H1 (cell line): ENCODE data around the gene NPIPA8. TPM values are rescaled to one million over a fixed set of nuclear protein-coding genes. Genes with fewer than 3 reads are reported as not detected.
"Not testable (repeated sequence)": the region's sequence is repeated elsewhere in the genome, so short reads cannot be mapped to it uniquely, and the experiment has no call there.

Experiments used
- CTCF ChIA-PET: fragments of 300-600 bp; sonication (Branson Sonifier 250); formaldehyde crosslinking; loops from one replicate; lab custom pipeline; 2021; ENCODE audit not compliant: partially characterized antibody; lab: Charles Lee
- POLR2A ChIA-PET: fragments of 300-600 bp; sonication (Branson Sonifier 250); formaldehyde crosslinking; loops from one replicate; lab custom pipeline; 2021; ENCODE audit warnings: inconsistent platforms; ENCODE audit not compliant: partially characterized antibody; lab: Charles Lee
- DNase-seq, 2 experiments: peaks; one replicate each; pipeline versions ENCODE4 v3.0.0 to v3.0.0-alpha.2; 2010 to 2022; ENCODE audit warnings: low spot score in 2 of 2, low read depth in 1 of 2, mixed read lengths in 1 of 2
- FAIRE-seq: peaks from 2 replicates; lab custom pipeline; 2011; peaks lifted over from hg19 to GRCh38; lab: Jason Lieb, UNC
- H2AFZ ChIP-seq: 2 replicates; pipeline ENCODE4 v1.8.1; 2012; ENCODE audit warnings: low read length, inconsistent platforms
- H2AK5ac ChIP-seq: 2 replicates; pipeline ENCODE4 v1.6.1; 2013; ENCODE audit warnings: low read depth, low read length
- H2BK120ac ChIP-seq: replicated peaks from 2 replicates; pipeline ENCODE3; 2013; ENCODE audit warnings: low read depth, low read length, inconsistent platforms
- H2BK12ac ChIP-seq: 2 replicates; pipeline ENCODE4 v1.6.1; 2013; ENCODE audit warnings: low read depth, low read length
- H2BK15ac ChIP-seq: 2 replicates; pipeline ENCODE4 v1.6.1; 2013; ENCODE audit warnings: low read length
- H2BK20ac ChIP-seq: 2 replicates; pipeline ENCODE4 v1.6.1; 2013; ENCODE audit warnings: low read length
- H2BK5ac ChIP-seq: 2 replicates; pipeline ENCODE4 v1.6.1; 2013; ENCODE audit warnings: low read depth, low read length
- H3K14ac ChIP-seq: 2 replicates; pipeline ENCODE4 v1.6.1; 2013; ENCODE audit warnings: inconsistent platforms; ENCODE audit not compliant: insufficient read length
- H3K18ac ChIP-seq: 2 replicates; pipeline ENCODE4 v1.6.1; 2013; ENCODE audit warnings: low read length; ENCODE audit errors: extremely low read depth
- H3K23ac ChIP-seq: 2 replicates; pipeline ENCODE4 v1.6.1; 2013; ENCODE audit warnings: inconsistent platforms; ENCODE audit not compliant: insufficient read length
- H3K23me2 ChIP-seq: 2 replicates; pipeline ENCODE4 v1.6.1; 2013; ENCODE audit warnings: low read depth, low read length
- H3K27ac ChIP-seq: 2 replicates; pipeline ENCODE4 v1.6.1; 2011; ENCODE audit warnings: low read depth, low read length, inconsistent platforms
- H3K27me3 ChIP-seq, 4 experiments: replicated peaks in 1 of 4; 1 replicate in 1 of 4; 2 replicates in 3 of 4; pipeline versions ENCODE4 v1.6.1 to v1.8.1; 2011 to 2013; ENCODE audit warnings: low read length in 3 of 4, mild to moderate bottlenecking in 3 of 4, inconsistent platforms in 2 of 4, mixed read lengths in 2 of 4, moderate library complexity in 1 of 4; ENCODE audit not compliant: control insufficient read depth in 3 of 4, insufficient read depth in 3 of 4; ENCODE audit errors: extremely low read depth in 1 of 4
- H3K36me3 ChIP-seq, 4 experiments: 2 replicates each; pipeline versions ENCODE4 v1.6.1 to v1.8.1; 2011 to 2013; ENCODE audit warnings: mild to moderate bottlenecking in 4 of 4, low read length in 3 of 4, moderate library complexity in 2 of 4, control low read depth in 1 of 4, inconsistent platforms in 1 of 4; ENCODE audit not compliant: insufficient read depth in 4 of 4, control insufficient read depth in 2 of 4
- H3K4ac ChIP-seq: replicated peaks from 2 replicates; pipeline ENCODE3; 2013; ENCODE audit warnings: low read length, low read depth, mixed read lengths, inconsistent platforms; ENCODE audit not compliant: insufficient read length
- H3K4me1 ChIP-seq, 4 experiments: replicated peaks in 1 of 4; 1 replicate in 1 of 4; 2 replicates in 3 of 4; pipeline versions ENCODE4 v1.6.1 to v1.8.1; 2011 to 2013; ENCODE audit warnings: low read length in 3 of 4, inconsistent platforms in 2 of 4, mixed read lengths in 1 of 4; ENCODE audit not compliant: insufficient read depth in 4 of 4, control insufficient read depth in 3 of 4
- H3K4me2 ChIP-seq, 2 experiments: 2 replicates each; pipeline versions ENCODE4 v1.6.1 to v1.8.1; 2011 to 2013; ENCODE audit warnings: low read depth in 2 of 2, low read length in 2 of 2, control low read depth in 1 of 2, inconsistent platforms in 1 of 2, mild to moderate bottlenecking in 1 of 2; ENCODE audit not compliant: insufficient read depth in 1 of 2
- H3K4me3 ChIP-seq, 4 experiments: fragments of 200-600, 300-600 bp in 1 of 4; sonication (generic), shearing (Covaris generic), sonication (Bioruptor Twin) in 1 of 4; 2 replicates each; pipeline versions ENCODE4 v1.5.1 to v1.8.1; 2011 to 2016; ENCODE audit warnings: low read length in 4 of 4, low read depth in 3 of 4, control low read depth in 2 of 4, inconsistent platforms in 2 of 4, mild to moderate bottlenecking in 2 of 4, mixed read lengths in 1 of 4, moderate library complexity in 1 of 4; ENCODE audit not compliant: insufficient read depth in 2 of 4; ENCODE audit errors: extremely low read depth in 1 of 4
- H3K56ac ChIP-seq: replicated peaks from 2 replicates; pipeline ENCODE3; 2013; ENCODE audit warnings: low read depth, mild to moderate bottlenecking, mixed read lengths, low read length, inconsistent platforms; ENCODE audit not compliant: insufficient read length
- H3K79me1 ChIP-seq: 2 replicates; pipeline ENCODE4 v1.6.1; 2013; ENCODE audit warnings: low read depth, low read length, control low read depth
- H3K79me2 ChIP-seq, 2 experiments: 2 replicates each; pipeline versions ENCODE4 v1.6.1 to v1.8.1; 2012 to 2013; ENCODE audit warnings: low read length in 2 of 2, mild to moderate bottlenecking in 2 of 2, inconsistent platforms in 1 of 2; ENCODE audit not compliant: insufficient read depth in 2 of 2, control insufficient read depth in 1 of 2
- H3K9ac ChIP-seq, 4 experiments: replicated peaks in 1 of 4; 1 replicate in 1 of 4; 2 replicates in 3 of 4; pipeline versions ENCODE4 v1.6.1 to v1.8.1; 2011 to 2013; ENCODE audit warnings: low read depth in 3 of 4, low read length in 3 of 4, control low read depth in 2 of 4, mild to moderate bottlenecking in 2 of 4, moderate library complexity in 2 of 4, inconsistent platforms in 1 of 4; ENCODE audit errors: extremely low read depth in 1 of 4
- H3K9me3 ChIP-seq, 2 experiments: 2 replicates each; pipeline versions ENCODE4 v1.6.1 to v1.8.1; 2012 to 2013; ENCODE audit warnings: mild to moderate bottlenecking in 2 of 2, moderate library complexity in 2 of 2, control low read depth in 1 of 2, inconsistent platforms in 1 of 2, low read depth in 1 of 2, low read length in 1 of 2, mixed read lengths in 1 of 2; ENCODE audit not compliant: insufficient read depth in 2 of 2
- H4K20me1 ChIP-seq, 2 experiments: replicated peaks in 1 of 2; 2 replicates each; pipeline versions ENCODE3 to v1.8.1; 2011 to 2013; ENCODE audit warnings: inconsistent platforms in 2 of 2, low read length in 2 of 2, mild to moderate bottlenecking in 1 of 2; ENCODE audit not compliant: insufficient read depth in 2 of 2, control insufficient read depth in 1 of 2
- H4K5ac ChIP-seq: 2 replicates; pipeline ENCODE4 v1.6.1; 2013; ENCODE audit warnings: low read length, low read depth, mixed read lengths, inconsistent platforms; ENCODE audit not compliant: insufficient read length
- H4K8ac ChIP-seq: 2 replicates; pipeline ENCODE4 v1.8.0; 2013; ENCODE audit warnings: mild to moderate bottlenecking, moderate library complexity, low read length, inconsistent platforms; ENCODE audit not compliant: insufficient read depth; ENCODE audit errors: extremely low read depth
- H4K91ac ChIP-seq: replicated peaks from 2 replicates; pipeline ENCODE3; 2013; ENCODE audit warnings: low read length, mixed read lengths, inconsistent platforms; ENCODE audit not compliant: insufficient read length
- WGBS, 2 experiments: shearing (Covaris generic) in 1 of 2; methylation state at CpG; one replicate each; pipeline versions ENCODE4 v1.1.6 to v1.1.7; 2013 to 2015; ENCODE audit warnings: low lambda C conversion rate in 2 of 2, mixed read lengths in 2 of 2, inconsistent platforms in 1 of 2, low coverage in 1 of 2, missing lambda C conversion rate in 1 of 2; ENCODE audit not compliant: insufficient replicate concordance in 2 of 2, insufficient coverage in 1 of 2, insufficient read length in 1 of 2; ENCODE audit errors: extremely low coverage in 1 of 2, missing lambda C conversion rate in 1 of 2; 5-methylcytosine and 5-hydroxymethylcytosine counted together
- polyA plus RNA-seq, 7 experiments: library from polyadenylated mRNA; depleted of rRNA in 3 of 7; stranded (reverse) in 5 of 7; unstranded in 2 of 7; fragments of >200 nt in 5 of 7; fragments of 200-250 nt in 2 of 7; gene quantifications; 1 replicate in 5 of 7; 2 replicates in 1 of 7; 4 replicates in 1 of 7; pipeline versions ENCODE4 v1.2.1 to v1.2.3, GENCODE V29; 2011 to 2013; ENCODE audit warnings: missing spikeins in 2 of 7, mixed read lengths in 2 of 7
- total RNA-seq: library from RNA; stranded (reverse); fragmentation: NEBNext Ultra II Directional; extraction: Animal tissue kit (Norgen Biotek cat#: 25700); gene quantifications from 2 replicates; pipeline ENCODE4 v1.2.1, GENCODE V29; 2021

The NPIPA8 gene
- total and polyA plus RNA-seq, 2 of the 8 experiments (the other 6 are each of a cell fraction or from before 2014, with no cell fraction given): 1.1 to 13.8 TPM

- H3K79me1 ChIP-seq, CTCF ChIA-PET, H3K14ac ChIP-seq, H4K5ac ChIP-seq, H2BK5ac ChIP-seq, H4K20me1 ChIP-seq, H3K9me3 ChIP-seq, H3K4me3 ChIP-seq, H3K79me2 ChIP-seq, H3K23me2 ChIP-seq, FAIRE-seq, POLR2A ChIA-PET, H3K4me1 ChIP-seq, H3K27me3 ChIP-seq, H3K27ac ChIP-seq, H4K91ac ChIP-seq, H3K23ac ChIP-seq, H3K56ac ChIP-seq, H3K18ac ChIP-seq, H3K4me2 ChIP-seq, H3K9ac ChIP-seq, H2AFZ ChIP-seq, H2BK120ac ChIP-seq, H3K4ac ChIP-seq, DNase-seq, H2BK12ac ChIP-seq, H3K36me3 ChIP-seq, H2BK20ac ChIP-seq, H2BK15ac ChIP-seq, H4K8ac ChIP-seq, H2AK5ac ChIP-seq: not testable (repeated sequence)
- whole genome bisulfite sequencing, 2 experiments: no CpG with 5 or more reads among the region's 31 CpGs
Measured at GRCh38 chr16:18384869-18385268, 48.3 kb upstream of the NPIPA8 start.

GRCh38 chr16:18384098-18384636, 47.6 kb upstream of the NPIPA8 start:
- not testable (repeated sequence) for H2BK20ac ChIP-seq

More at GRCh38 chr16:18384098-18384636, 47.6 kb upstream of the NPIPA8 start:
- H2BK15ac ChIP-seq, H4K8ac ChIP-seq, H3K4ac ChIP-seq, H4K20me1 ChIP-seq, H3K18ac ChIP-seq, H3K79me1 ChIP-seq, H2AFZ ChIP-seq, H3K4me3 ChIP-seq, CTCF ChIA-PET, FAIRE-seq, H3K23me2 ChIP-seq, H3K36me3 ChIP-seq, H3K4me2 ChIP-seq, H2BK12ac ChIP-seq, H3K23ac ChIP-seq, H3K79me2 ChIP-seq, H3K9ac ChIP-seq, POLR2A ChIA-PET, H3K27me3 ChIP-seq, H2BK5ac ChIP-seq, H4K5ac ChIP-seq, H2AK5ac ChIP-seq, H2BK120ac ChIP-seq, H3K4me1 ChIP-seq, H3K27ac ChIP-seq, H3K56ac ChIP-seq, H3K9me3 ChIP-seq, DNase-seq, H3K14ac ChIP-seq, H4K91ac ChIP-seq: not testable (repeated sequence)
- WGBS, 2 experiments: no CpG with 5 or more reads among the region's 25 CpGs
